HepG2 (cell line): ENCODE results near the gene COX7A1. TPM values are rescaled to one million over a fixed set of nuclear protein-coding genes. Genes with fewer than 3 reads are reported as not detected.
A peak's percentile ranks its signal among the peaks of the same experiment; 100 is the strongest.

Experiments used
- ARID3A ChIP-seq: IDR thresholded peaks from 2 replicates; pipeline ENCODE4 v1.6.1; 2012; ENCODE audit warnings: low read depth, low read length, improper control_type of control experiment
- CBX1 ChIP-seq: IDR thresholded peaks from one replicate; pipeline ENCODE4 v1.6.1; 2016; ENCODE audit warnings: antibody characterized with exemption, low read depth
- CHD4 ChIP-seq: fragments of 200-600 bp; sonication (generic); IDR thresholded peaks from 2 replicates; pipeline ENCODE4 v1.7.0; 2017; ENCODE audit warnings: mild to moderate bottlenecking, low read length, borderline replicate concordance
- HDAC6 ChIP-seq: fragments of 200-600 bp; sonication (generic); IDR thresholded peaks from 2 replicates; pipeline ENCODE4 v1.7.0; 2017; ENCODE audit warnings: mild to moderate bottlenecking, antibody characterized with exemption, low read length, low read depth
- MIER2 ChIP-seq: IDR thresholded peaks from 2 replicates; pipeline ENCODE4 v1.6.1; 2016; ENCODE audit warnings: missing biosample characterization, missing genetic modification reagents
- NBN ChIP-seq: fragments of 450-650 bp; conservative IDR thresholded peaks from 2 replicates; pipeline ENCODE4 v1.6.1; 2017
- NPAS2 ChIP-seq: sonication (generic); formaldehyde crosslinking; IDR thresholded peaks from 2 replicates; pipeline ENCODE4 v1.8.0; 2022; ENCODE audit warnings: mild to moderate bottlenecking, missing genetic modification reagents, borderline replicate concordance
- NR2F2 ChIP-seq: IDR thresholded peaks from 2 replicates; pipeline ENCODE4 v1.6.1; 2012; ENCODE audit warnings: low read depth, inconsistent platforms, borderline replicate concordance
- SMAD1 ChIP-seq: sonication (generic); formaldehyde crosslinking; IDR thresholded peaks from 2 replicates; pipeline ENCODE4 v1.4.0; 2020; ENCODE audit warnings: missing genetic modification reagents, low read depth, mild to moderate bottlenecking, borderline replicate concordance
- SRSF9 ChIP-seq: fragments of 200-400 bp; formaldehyde crosslinking; IDR thresholded peaks from 2 replicates; pipeline ENCODE4 v1.6.1; 2018; ENCODE audit warnings: borderline replicate concordance, mild to moderate bottlenecking, low read depth, low read length; ENCODE audit not compliant: insufficient read depth, poor library complexity, severe bottlenecking
- TEAD2 ChIP-seq: sonication (generic); formaldehyde crosslinking; IDR thresholded peaks from 2 replicates; pipeline ENCODE4 v1.9.0; 2021; ENCODE audit warnings: missing genetic modification reagents
- TSC22D2 ChIP-seq: sonication (generic); formaldehyde crosslinking; IDR thresholded peaks from 2 replicates; pipeline ENCODE4 v1.5.1; 2020; ENCODE audit warnings: missing genetic modification reagents, mild to moderate bottlenecking, borderline replicate concordance
- YEATS4 ChIP-seq: sonication (generic); formaldehyde crosslinking; IDR thresholded peaks from 2 replicates; pipeline ENCODE4 v1.4.0; 2020; ENCODE audit warnings: missing genetic modification reagents, borderline replicate concordance
- ZBTB1 ChIP-seq: sonication (generic); formaldehyde crosslinking; IDR thresholded peaks from 2 replicates; pipeline ENCODE4 v1.4.0; 2020; ENCODE audit warnings: missing genetic modification reagents, borderline replicate concordance
- ZNF317 ChIP-seq: sonication (generic); formaldehyde crosslinking; IDR thresholded peaks from 2 replicates; pipeline ENCODE4 v1.5.0; 2020; ENCODE audit warnings: mild to moderate bottlenecking, missing genetic modification reagents
- ZNF333 ChIP-seq: sonication (generic); formaldehyde crosslinking; IDR thresholded peaks from 2 replicates; pipeline ENCODE4 v1.4.0; 2020; ENCODE audit warnings: mild to moderate bottlenecking, missing genetic modification reagents, borderline replicate concordance
- ZNF367 ChIP-seq: sonication (generic); formaldehyde crosslinking; IDR thresholded peaks from 2 replicates; pipeline ENCODE4 v1.4.0; 2020; ENCODE audit warnings: missing genetic modification reagents, borderline replicate concordance
- ZNF552 ChIP-seq: sonication (generic); formaldehyde crosslinking; IDR thresholded peaks from 2 replicates; pipeline ENCODE4 v1.9.0; 2022; ENCODE audit warnings: missing genetic modification reagents, mild to moderate bottlenecking, borderline replicate concordance
- ZNF7 ChIP-seq: IDR thresholded peaks from 2 replicates; pipeline ENCODE4 v1.6.1; 2016; ENCODE audit warnings: missing biosample characterization, missing genetic modification reagents
- ZNF879 ChIP-seq: sonication (generic); formaldehyde crosslinking; IDR thresholded peaks from 2 replicates; pipeline ENCODE4 v1.8.1; 2023; ENCODE audit warnings: missing genetic modification reagents
- ZSCAN25 ChIP-seq: sonication (generic); formaldehyde crosslinking; IDR thresholded peaks from 2 replicates; pipeline ENCODE4 v1.8.0; 2022; ENCODE audit warnings: mild to moderate bottlenecking, missing genetic modification reagents
- polyA plus RNA-seq, 8 experiments: library from polyadenylated mRNA; depleted of rRNA in 3 of 8; stranded (reverse) in 7 of 8; unstranded in 1 of 8; fragments of >200 nt; fragmentation: Illumina TruSeq in 4 of 8; extraction: Trizol in 4 of 8; gene quantifications; 2 replicates each; pipeline versions ENCODE4 v1.2.1 to v1.2.3, GENCODE V29; 2011 to 2016; ENCODE audit warnings: low read depth in 4 of 8, missing spikeins in 1 of 8, mixed read lengths in 1 of 8; ENCODE audit not compliant: insufficient read depth in 1 of 8
- total RNA-seq, 5 experiments: library from RNA; depleted of rRNA; stranded (reverse); fragments of >200 nt; fragmentation: Illumina TruSeq; extraction: Trizol; gene quantifications; 2 replicates each; pipeline ENCODE4 v1.2.3, GENCODE V29; 2016; ENCODE audit warnings: low read depth in 1 of 5
- TF ChIP-seq, protein P1 (sequence below): sonication (generic); formaldehyde crosslinking; IDR thresholded peaks from 2 replicates; pipeline ENCODE4 v1.4.0; 2020; ENCODE audit warnings: low read depth, mild to moderate bottlenecking, missing genetic modification reagents

The COX7A1 gene
- total and polyA plus RNA-seq, 2 of the 13 experiments (the other 11 are each of a cell fraction or from before 2014, with no cell fraction given), result not detected

GRCh38 chr19:36139473-36140303 lies 12.6 kb downstream of the COX7A1 start, which contains the start of gene CAPNS1 (continued):
- TF ChIP-seq TEAD2 (CRISPR knock-in tag), result no peak
- no peak for TF ChIP-seq CHD4
- no peak; the same call in 1 of the 2 replicates for TF ChIP-seq ARID3A
- peak; percentile 87 for TF ChIP-seq ZNF552 (CRISPR knock-in tag)
- TF ChIP-seq ZNF333 (CRISPR knock-in tag), result peak; percentile 41; the same call in 1 of the 2 replicates
- TF ChIP-seq ZNF7 (CRISPR knock-in tag), result no peak
- TF ChIP-seq SRSF9, result no peak
- peak; percentile 83; the same call in 1 of the 2 replicates for TF ChIP-seq YEATS4 (CRISPR knock-in tag)
- peak; percentile 48; the same call in 1 of the 2 replicates for TF ChIP-seq TSC22D2 (CRISPR knock-in tag)
- no peak for TF ChIP-seq NBN
- TF ChIP-seq ZBTB1 (CRISPR knock-in tag), result no peak
- TF ChIP-seq ZSCAN25, result peak; percentile 57; the same call in 1 of the 2 replicates
- no peak for TF ChIP-seq NPAS2 (CRISPR knock-in tag)
- TF ChIP-seq ZNF879 (CRISPR knock-in tag), result no peak
- no peak for TF ChIP-seq HDAC6
- peak; percentile 75; the same call in 1 of the 2 replicates for TF ChIP-seq SMAD1 (CRISPR knock-in tag)
- TF ChIP-seq CBX1, result peak; percentile 82
- TF ChIP-seq ZNF317 (CRISPR knock-in tag), result peak; percentile 52; the same call in 1 of the 2 replicates
- TF ChIP-seq, protein P1, sequence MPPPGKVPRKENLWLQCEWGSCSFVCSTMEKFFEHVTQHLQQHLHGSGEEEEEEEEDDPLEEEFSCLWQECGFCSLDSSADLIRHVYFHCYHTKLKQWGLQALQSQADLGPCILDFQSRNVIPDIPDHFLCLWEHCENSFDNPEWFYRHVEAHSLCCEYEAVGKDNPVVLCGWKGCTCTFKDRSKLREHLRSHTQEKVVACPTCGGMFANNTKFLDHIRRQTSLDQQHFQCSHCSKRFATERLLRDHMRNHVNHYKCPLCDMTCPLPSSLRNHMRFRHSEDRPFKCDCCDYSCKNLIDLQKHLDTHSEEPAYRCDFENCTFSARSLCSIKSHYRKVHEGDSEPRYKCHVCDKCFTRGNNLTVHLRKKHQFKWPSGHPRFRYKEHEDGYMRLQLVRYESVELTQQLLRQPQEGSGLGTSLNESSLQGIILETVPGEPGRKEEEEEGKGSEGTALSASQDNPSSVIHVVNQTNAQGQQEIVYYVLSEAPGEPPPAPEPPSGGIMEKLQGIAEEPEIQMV (CRISPR knock-in tag), result 0 out of 2 replicates have a peak, but pooled peaks have one; percentile 58
- no peak; the same call in 1 of the 2 replicates for TF ChIP-seq NR2F2
- TF ChIP-seq ZNF367 (CRISPR knock-in tag), result no peak
- TF ChIP-seq MIER2 (CRISPR knock-in tag), result peak; percentile 49; the same call in 1 of the 2 replicates
